ENCODE results near the gene CA7.

DNA sequence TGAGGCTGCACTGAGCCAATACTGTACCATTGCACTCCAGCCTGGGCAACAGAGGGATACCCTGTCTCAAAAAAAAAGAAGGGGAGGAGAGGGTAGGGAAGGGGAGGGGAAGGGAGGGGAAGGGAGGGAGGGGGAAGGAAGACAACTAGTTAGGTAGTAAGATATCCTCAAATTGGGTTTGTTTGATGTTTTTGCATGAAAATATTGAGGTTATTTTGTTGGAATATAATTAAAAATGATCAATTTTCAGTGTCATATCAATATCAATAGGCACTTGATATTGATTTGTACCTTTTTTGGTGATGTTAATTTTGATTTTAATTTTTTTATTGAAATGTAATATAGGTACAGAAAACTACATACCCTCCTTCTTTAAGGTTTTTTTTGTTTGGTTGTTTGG lies 19.5 kb downstream of the CA7 start:
- no peak for TF ChIP-seq CTCF (IDR thresholded peaks at IDR 0.05)
- TF ChIP-seq POLR2A (IDR thresholded peaks at IDR 0.05) = no peak

Measured in uterus (tissue), 2 donors.